Upper lobe of left lung (tissue), 4 donors: ENCODE results near the gene ARHGEF40.

ENCODE experiments used
- CTCF ChIP-seq, 6 experiments: fragments of 450-650 bp in 4 of 6; fragments of 200-600 bp in 2 of 6; sonication (generic) in 2 of 6; IDR thresholded peaks; one replicate each; pipeline ENCODE4 v1.5.1; 2016 to 2019; ENCODE audit warnings: antibody characterized with exemption in 6 of 6
- POLR2A ChIP-seq, 4 donors: fragments of 450-650 bp; IDR thresholded peaks; one replicate each; pipeline ENCODE4 v1.5.1; 2016 to 2017; ENCODE audit warnings: antibody characterized with exemption in 4 of 4, mild to moderate bottlenecking in 2 of 4

- TF ChIP-seq CTCF (IDR thresholded peaks at IDR 0.05) (no peak), POLR2A (IDR thresholded peaks at IDR 0.05) (no peak)
Measured at GRCh38 chr14:21048638-21049037, 21.5 kb upstream of the ARHGEF40 start.
